ENCODE results near the gene NTM. TPM values are rescaled to one million over a fixed set of nuclear protein-coding genes. Genes with fewer than 3 reads are reported as not detected.

NTM gene
- total RNA-seq, 1 experiment from 2014 or later, result 16.4 TPM

GRCh38 chr11:131534611-131535010 lies 164.2 kb downstream of the NTM start:
- Mint-ChIP-seq H3K4me3 (no peak overlapping the region), H3K27ac (no peak overlapping the region), H3K9me3 (no peaks in the 10 kb centered on the region), H3K27me3 (ENCODE audit: low read depth) (no peaks in the 10 kb centered on the region; the same call in 1 of the 2 replicates), H3K4me1 (peaks cover 4% of the 10 kb centered on the region), H3K36me3 (no peaks in the 10 kb centered on the region)
- ChIA-PET CTCF (interaction anchor here (1.1 to 2.0 kb wide), 2 partner anchors 69 to 154 kb away, joined by 3 to 6 read pairs; no protein-coding TSS in a partner anchor), POLR2A (no interaction called here)
- DNase-seq (ENCODE audit: low spot score) (no peak), ATAC-seq (no peak)
- TF ChIP-seq GABPB1 (CRISPR knock-in tag; IDR thresholded peaks at IDR 0.05) (no peak), TCF7 (CRISPR knock-in tag; IDR thresholded peaks at IDR 0.05; ENCODE audit: low read depth) (no peak)

GRCh38 chr11:131536159-131536558 lies 165.7 kb downstream of the NTM start:
- Mint-ChIP-seq H3K4me3 (no peak overlapping the region), H3K36me3 (peaks cover 8% of the 10 kb centered on the region), H3K27ac (no peak overlapping the region), H3K27me3 (ENCODE audit: low read depth) (no peaks in the 10 kb centered on the region), H3K9me3 (peaks cover 9% of the 10 kb centered on the region), H3K4me1 (peaks cover 4% of the 10 kb centered on the region)
- DNase-seq (ENCODE audit: low spot score), result no peak
- ChIA-PET POLR2A (no interaction called here), CTCF (no interaction called here)
- TF ChIP-seq FOXK1 (CRISPR knock-in tag; IDR thresholded peaks at IDR 0.05), result no peak
- TF ChIP-seq, protein P1, sequence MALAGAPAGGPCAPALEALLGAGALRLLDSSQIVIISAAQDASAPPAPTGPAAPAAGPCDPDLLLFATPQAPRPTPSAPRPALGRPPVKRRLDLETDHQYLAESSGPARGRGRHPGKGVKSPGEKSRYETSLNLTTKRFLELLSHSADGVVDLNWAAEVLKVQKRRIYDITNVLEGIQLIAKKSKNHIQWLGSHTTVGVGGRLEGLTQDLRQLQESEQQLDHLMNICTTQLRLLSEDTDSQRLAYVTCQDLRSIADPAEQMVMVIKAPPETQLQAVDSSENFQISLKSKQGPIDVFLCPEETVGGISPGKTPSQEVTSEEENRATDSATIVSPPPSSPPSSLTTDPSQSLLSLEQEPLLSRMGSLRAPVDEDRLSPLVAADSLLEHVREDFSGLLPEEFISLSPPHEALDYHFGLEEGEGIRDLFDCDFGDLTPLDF (CRISPR knock-in tag; IDR thresholded peaks at IDR 0.05), result no peak
- TF ChIP-seq ATF2 (CRISPR knock-in tag; IDR thresholded peaks at IDR 0.05; ENCODE audit: borderline replicate concordance, low read depth), result no peak
- TF ChIP-seq, protein P2, sequence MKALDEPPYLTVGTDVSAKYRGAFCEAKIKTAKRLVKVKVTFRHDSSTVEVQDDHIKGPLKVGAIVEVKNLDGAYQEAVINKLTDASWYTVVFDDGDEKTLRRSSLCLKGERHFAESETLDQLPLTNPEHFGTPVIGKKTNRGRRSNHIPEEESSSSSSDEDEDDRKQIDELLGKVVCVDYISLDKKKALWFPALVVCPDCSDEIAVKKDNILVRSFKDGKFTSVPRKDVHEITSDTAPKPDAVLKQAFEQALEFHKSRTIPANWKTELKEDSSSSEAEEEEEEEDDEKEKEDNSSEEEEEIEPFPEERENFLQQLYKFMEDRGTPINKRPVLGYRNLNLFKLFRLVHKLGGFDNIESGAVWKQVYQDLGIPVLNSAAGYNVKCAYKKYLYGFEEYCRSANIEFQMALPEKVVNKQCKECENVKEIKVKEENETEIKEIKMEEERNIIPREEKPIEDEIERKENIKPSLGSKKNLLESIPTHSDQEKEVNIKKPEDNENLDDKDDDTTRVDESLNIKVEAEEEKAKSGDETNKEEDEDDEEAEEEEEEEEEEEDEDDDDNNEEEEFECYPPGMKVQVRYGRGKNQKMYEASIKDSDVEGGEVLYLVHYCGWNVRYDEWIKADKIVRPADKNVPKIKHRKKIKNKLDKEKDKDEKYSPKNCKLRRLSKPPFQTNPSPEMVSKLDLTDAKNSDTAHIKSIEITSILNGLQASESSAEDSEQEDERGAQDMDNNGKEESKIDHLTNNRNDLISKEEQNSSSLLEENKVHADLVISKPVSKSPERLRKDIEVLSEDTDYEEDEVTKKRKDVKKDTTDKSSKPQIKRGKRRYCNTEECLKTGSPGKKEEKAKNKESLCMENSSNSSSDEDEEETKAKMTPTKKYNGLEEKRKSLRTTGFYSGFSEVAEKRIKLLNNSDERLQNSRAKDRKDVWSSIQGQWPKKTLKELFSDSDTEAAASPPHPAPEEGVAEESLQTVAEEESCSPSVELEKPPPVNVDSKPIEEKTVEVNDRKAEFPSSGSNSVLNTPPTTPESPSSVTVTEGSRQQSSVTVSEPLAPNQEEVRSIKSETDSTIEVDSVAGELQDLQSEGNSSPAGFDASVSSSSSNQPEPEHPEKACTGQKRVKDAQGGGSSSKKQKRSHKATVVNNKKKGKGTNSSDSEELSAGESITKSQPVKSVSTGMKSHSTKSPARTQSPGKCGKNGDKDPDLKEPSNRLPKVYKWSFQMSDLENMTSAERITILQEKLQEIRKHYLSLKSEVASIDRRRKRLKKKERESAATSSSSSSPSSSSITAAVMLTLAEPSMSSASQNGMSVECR (CRISPR knock-in tag; IDR thresholded peaks at IDR 0.05; ENCODE audit: borderline replicate concordance), result no peak
- TF ChIP-seq ERG (CRISPR knock-in tag; IDR thresholded peaks at IDR 0.05), result no peak
- TF ChIP-seq, protein P3, sequence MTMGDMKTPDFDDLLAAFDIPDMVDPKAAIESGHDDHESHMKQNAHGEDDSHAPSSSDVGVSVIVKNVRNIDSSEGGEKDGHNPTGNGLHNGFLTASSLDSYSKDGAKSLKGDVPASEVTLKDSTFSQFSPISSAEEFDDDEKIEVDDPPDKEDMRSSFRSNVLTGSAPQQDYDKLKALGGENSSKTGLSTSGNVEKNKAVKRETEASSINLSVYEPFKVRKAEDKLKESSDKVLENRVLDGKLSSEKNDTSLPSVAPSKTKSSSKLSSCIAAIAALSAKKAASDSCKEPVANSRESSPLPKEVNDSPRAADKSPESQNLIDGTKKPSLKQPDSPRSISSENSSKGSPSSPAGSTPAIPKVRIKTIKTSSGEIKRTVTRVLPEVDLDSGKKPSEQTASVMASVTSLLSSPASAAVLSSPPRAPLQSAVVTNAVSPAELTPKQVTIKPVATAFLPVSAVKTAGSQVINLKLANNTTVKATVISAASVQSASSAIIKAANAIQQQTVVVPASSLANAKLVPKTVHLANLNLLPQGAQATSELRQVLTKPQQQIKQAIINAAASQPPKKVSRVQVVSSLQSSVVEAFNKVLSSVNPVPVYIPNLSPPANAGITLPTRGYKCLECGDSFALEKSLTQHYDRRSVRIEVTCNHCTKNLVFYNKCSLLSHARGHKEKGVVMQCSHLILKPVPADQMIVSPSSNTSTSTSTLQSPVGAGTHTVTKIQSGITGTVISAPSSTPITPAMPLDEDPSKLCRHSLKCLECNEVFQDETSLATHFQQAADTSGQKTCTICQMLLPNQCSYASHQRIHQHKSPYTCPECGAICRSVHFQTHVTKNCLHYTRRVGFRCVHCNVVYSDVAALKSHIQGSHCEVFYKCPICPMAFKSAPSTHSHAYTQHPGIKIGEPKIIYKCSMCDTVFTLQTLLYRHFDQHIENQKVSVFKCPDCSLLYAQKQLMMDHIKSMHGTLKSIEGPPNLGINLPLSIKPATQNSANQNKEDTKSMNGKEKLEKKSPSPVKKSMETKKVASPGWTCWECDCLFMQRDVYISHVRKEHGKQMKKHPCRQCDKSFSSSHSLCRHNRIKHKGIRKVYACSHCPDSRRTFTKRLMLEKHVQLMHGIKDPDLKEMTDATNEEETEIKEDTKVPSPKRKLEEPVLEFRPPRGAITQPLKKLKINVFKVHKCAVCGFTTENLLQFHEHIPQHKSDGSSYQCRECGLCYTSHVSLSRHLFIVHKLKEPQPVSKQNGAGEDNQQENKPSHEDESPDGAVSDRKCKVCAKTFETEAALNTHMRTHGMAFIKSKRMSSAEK (CRISPR knock-in tag; IDR thresholded peaks at IDR 0.05; ENCODE audit: borderline replicate concordance), result no peak
- ATAC-seq, result no peak
